DOHH2 (cell line): ENCODE results near the gene MEP1A.

Experiments used
- H3F3A ChIP-seq: fragments of 200-600 bp; sonication (generic), shearing (Covaris generic); 2 replicates; pipeline ENCODE4 v1.6.0; 2016; ENCODE audit warnings: antibody characterized with exemption, mild to moderate bottlenecking; ENCODE audit not compliant: control insufficient read depth, insufficient read depth
- H3K27ac ChIP-seq: fragments of 200-600 bp; sonication (generic); 2 replicates; pipeline ENCODE4 v1.5.1; 2014; ENCODE audit warnings: low read depth, mild to moderate bottlenecking, low read length, moderate library complexity
- H3K27me3 ChIP-seq: fragments of 200-600 bp; sonication (generic); 2 replicates; pipeline ENCODE4 v1.6.1; 2014; ENCODE audit warnings: mild to moderate bottlenecking, low read length, mixed read lengths; ENCODE audit not compliant: control insufficient read depth
- H3K36me3 ChIP-seq: fragments of 200-600 bp; sonication (generic); 2 replicates; pipeline ENCODE4 v1.6.1; 2014; ENCODE audit warnings: mild to moderate bottlenecking, low read length, moderate library complexity, mixed read lengths; ENCODE audit not compliant: control insufficient read depth
- H3K4me1 ChIP-seq: fragments of 200-600 bp; sonication (generic); 2 replicates; pipeline ENCODE4 v1.6.1; 2014; ENCODE audit warnings: mild to moderate bottlenecking, low read length, mixed read lengths; ENCODE audit not compliant: control insufficient read depth
- H3K4me2 ChIP-seq: fragments of 200-600 bp; sonication (generic); 2 replicates; pipeline ENCODE4 v1.6.0; 2014; ENCODE audit warnings: mild to moderate bottlenecking, low read length, moderate library complexity
- H3K4me3 ChIP-seq: fragments of 200-600 bp; sonication (generic); 2 replicates; pipeline ENCODE4 v1.5.1; 2014; ENCODE audit warnings: mild to moderate bottlenecking, low read length, mixed read lengths
- H3K79me2 ChIP-seq: fragments of 200-600 bp; sonication (generic); 2 replicates; pipeline ENCODE4 v1.6.1; 2014; ENCODE audit warnings: mild to moderate bottlenecking, low read length, mixed read lengths; ENCODE audit not compliant: control insufficient read depth
- H3K9me2 ChIP-seq: fragments of 200-600 bp; sonication (generic); replicated peaks from 2 replicates; pipeline ENCODE4 v1.6.1; 2014; ENCODE audit warnings: mild to moderate bottlenecking, low read length, mixed read lengths; ENCODE audit not compliant: control insufficient read depth
- H3K9me3 ChIP-seq: fragments of 200-600 bp; sonication (generic); 2 replicates; pipeline ENCODE4 v1.6.1; 2014; ENCODE audit warnings: antibody characterized with exemption, low read length, mixed read lengths; ENCODE audit not compliant: control insufficient read depth, insufficient read depth
- H4K20me1 ChIP-seq: fragments of 200-600 bp; sonication (generic); 2 replicates; pipeline ENCODE4 v1.6.0; 2014; ENCODE audit warnings: low read depth, mild to moderate bottlenecking, antibody characterized with exemption, low read length, moderate library complexity; ENCODE audit not compliant: control insufficient read depth, insufficient read depth
- EZH2phosphoT487 ChIP-seq: fragments of 200-600 bp; sonication (generic); IDR thresholded peaks from 2 replicates; pipeline ENCODE4 v1.6.1; 2017; ENCODE audit warnings: borderline replicate concordance, mild to moderate bottlenecking, antibody characterized with exemption, low read length, moderate library complexity, mixed read lengths
- TF ChIP-seq, protein P1 (sequence below): fragments of 200-600 bp; sonication (generic); IDR thresholded peaks from one replicate; pipeline ENCODE4 v1.5.1; 2014; ENCODE audit warnings: antibody characterized with exemption, mild to moderate bottlenecking, low read depth, low read length; ENCODE audit not compliant: poor library complexity, severe bottlenecking

MEP1A gene

GRCh38 chr6:46862381-46862780, 69.2 kb downstream of the MEP1A start:
- Histone ChIP-seq H3K27ac (no peak overlapping the region), H3K36me3 (no peaks in the 10 kb centered on the region), H3K27me3 (0 out of 2 replicates have a peak, but pooled peaks cover 6% of the 10 kb centered on the region), H3K4me2 (no peak overlapping the region), H3F3A (no peaks in the 10 kb centered on the region), H3K4me3 (no peak overlapping the region), H3K9me2 (no peaks in the 10 kb centered on the region), H3K9me3 (no peaks in the 10 kb centered on the region), H4K20me1 (no peaks in the 10 kb centered on the region), H3K4me1 (no peaks in the 10 kb centered on the region), H3K79me2 (no peaks in the 10 kb centered on the region)
- TF ChIP-seq, protein P1, sequence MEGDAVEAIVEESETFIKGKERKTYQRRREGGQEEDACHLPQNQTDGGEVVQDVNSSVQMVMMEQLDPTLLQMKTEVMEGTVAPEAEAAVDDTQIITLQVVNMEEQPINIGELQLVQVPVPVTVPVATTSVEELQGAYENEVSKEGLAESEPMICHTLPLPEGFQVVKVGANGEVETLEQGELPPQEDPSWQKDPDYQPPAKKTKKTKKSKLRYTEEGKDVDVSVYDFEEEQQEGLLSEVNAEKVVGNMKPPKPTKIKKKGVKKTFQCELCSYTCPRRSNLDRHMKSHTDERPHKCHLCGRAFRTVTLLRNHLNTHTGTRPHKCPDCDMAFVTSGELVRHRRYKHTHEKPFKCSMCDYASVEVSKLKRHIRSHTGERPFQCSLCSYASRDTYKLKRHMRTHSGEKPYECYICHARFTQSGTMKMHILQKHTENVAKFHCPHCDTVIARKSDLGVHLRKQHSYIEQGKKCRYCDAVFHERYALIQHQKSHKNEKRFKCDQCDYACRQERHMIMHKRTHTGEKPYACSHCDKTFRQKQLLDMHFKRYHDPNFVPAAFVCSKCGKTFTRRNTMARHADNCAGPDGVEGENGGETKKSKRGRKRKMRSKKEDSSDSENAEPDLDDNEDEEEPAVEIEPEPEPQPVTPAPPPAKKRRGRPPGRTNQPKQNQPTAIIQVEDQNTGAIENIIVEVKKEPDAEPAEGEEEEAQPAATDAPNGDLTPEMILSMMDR = no peak
- TF ChIP-seq EZH2phosphoT487 = no peak

- Histone ChIP-seq H3F3A (no peaks in the 10 kb centered on the region), H3K4me2 (no peak overlapping the region), H3K4me1 (no peaks in the 10 kb centered on the region), H3K79me2 (no peaks in the 10 kb centered on the region), H3K27me3 (0 out of 2 replicates have a peak, but pooled peaks cover 6% of the 10 kb centered on the region), H3K9me3 (no peaks in the 10 kb centered on the region), H3K4me3 (no peak overlapping the region), H3K9me2 (no peaks in the 10 kb centered on the region), H3K36me3 (no peaks in the 10 kb centered on the region), H3K27ac (no peak overlapping the region), H4K20me1 (no peaks in the 10 kb centered on the region)
- TF ChIP-seq, protein P1 = no peak
- no peak for TF ChIP-seq EZH2phosphoT487
Measured at GRCh38 chr6:46863791-46864190, 70.6 kb downstream of the MEP1A start.

DNA sequence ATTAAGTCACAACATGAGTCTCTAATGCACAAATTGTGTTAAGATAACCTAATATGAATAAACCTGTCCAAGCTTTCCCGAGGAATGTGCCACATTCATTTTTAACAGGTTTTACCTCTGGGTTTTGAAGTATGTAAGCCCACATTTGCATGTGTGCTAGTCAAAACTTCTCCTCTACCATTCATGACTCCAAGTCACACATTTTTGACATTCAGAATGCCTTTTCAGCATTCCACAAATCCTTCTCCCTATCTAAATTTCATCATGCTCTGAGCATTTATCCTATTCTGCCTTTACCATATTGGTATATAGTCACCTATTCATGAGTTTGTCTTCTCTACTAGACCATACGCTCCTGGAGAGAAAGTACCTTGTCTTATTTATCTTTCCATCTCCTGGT, 72.0 kb downstream of the MEP1A start:
- H3K79me2 ChIP-seq = no peaks in the 10 kb centered on the region
- H4K20me1 ChIP-seq = no peaks in the 10 kb centered on the region
- no peak overlapping the region for H3K4me2 ChIP-seq
- TF ChIP-seq, protein P1 = no peak
- no peak for TF ChIP-seq EZH2phosphoT487
- no peak overlapping the region for H3K27ac ChIP-seq
- H3K36me3 ChIP-seq = no peaks in the 10 kb centered on the region
- no peak overlapping the region for H3K4me3 ChIP-seq
- H3K27me3 ChIP-seq = 0 out of 2 replicates have a peak, but pooled peaks cover 6% of the 10 kb centered on the region
- H3K9me2 ChIP-seq = no peaks in the 10 kb centered on the region
- H3F3A ChIP-seq = no peaks in the 10 kb centered on the region
- H3K9me3 ChIP-seq = no peaks in the 10 kb centered on the region
- no peaks in the 10 kb centered on the region for H3K4me1 ChIP-seq
